ENCODE data around the gene TMPRSS6.

DNA sequence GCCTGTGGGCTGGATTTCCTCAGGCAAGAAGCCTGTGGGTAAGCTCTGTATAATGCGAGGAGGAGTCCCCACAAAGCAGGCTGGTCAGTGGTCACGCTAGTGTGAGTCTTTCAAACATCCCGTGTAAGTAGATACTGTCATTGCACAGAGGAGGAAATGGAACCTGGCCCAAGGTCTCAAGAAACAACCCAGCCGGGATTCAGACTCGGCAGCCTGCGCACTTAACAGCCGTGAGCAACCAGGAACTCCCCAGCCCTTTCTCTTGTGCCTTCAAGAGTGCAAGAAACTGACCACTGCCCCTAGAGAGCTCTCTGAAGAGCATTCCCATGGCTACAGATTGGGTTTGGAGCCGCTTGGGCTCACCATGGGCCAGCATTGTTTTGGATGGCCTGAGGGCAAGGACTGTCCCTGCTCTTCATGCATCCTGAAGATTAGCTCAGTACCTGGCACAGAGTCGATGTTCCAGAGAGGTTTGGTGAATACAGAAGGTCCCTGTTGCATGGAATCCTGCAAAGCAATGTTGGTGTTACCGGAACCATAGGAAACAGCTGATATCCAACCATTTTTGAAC lies 83.9 kb downstream of the TMPRSS6 start:
- TF ChIP-seq, protein P1, sequence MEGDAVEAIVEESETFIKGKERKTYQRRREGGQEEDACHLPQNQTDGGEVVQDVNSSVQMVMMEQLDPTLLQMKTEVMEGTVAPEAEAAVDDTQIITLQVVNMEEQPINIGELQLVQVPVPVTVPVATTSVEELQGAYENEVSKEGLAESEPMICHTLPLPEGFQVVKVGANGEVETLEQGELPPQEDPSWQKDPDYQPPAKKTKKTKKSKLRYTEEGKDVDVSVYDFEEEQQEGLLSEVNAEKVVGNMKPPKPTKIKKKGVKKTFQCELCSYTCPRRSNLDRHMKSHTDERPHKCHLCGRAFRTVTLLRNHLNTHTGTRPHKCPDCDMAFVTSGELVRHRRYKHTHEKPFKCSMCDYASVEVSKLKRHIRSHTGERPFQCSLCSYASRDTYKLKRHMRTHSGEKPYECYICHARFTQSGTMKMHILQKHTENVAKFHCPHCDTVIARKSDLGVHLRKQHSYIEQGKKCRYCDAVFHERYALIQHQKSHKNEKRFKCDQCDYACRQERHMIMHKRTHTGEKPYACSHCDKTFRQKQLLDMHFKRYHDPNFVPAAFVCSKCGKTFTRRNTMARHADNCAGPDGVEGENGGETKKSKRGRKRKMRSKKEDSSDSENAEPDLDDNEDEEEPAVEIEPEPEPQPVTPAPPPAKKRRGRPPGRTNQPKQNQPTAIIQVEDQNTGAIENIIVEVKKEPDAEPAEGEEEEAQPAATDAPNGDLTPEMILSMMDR (IDR thresholded peaks at IDR 0.05): no peak
- peak in 1 of 2 donors; percentile 26 for TF ChIP-seq POLR2A (IDR thresholded peaks at IDR 0.05)

Measured in adrenal gland (tissue), 5 donors.